OCI-LY7 (cell line): ENCODE measurements around the gene SLC26A3. TPM values are rescaled to one million over a fixed set of nuclear protein-coding genes. Genes with fewer than 3 reads are reported as not detected.

Experiments
- BruUV-seq: library from RNA; stranded (reverse); fragments of 400-500 nt; replicated peaks from 2 replicates; lab custom pipeline; 2021; lab: Mats Ljungman, UMichigan
- CTCF ChIA-PET: fragments of 300-600 bp; sonication (Branson Sonifier 250); formaldehyde crosslinking; loops from one replicate; lab custom pipeline; 2022; ENCODE audit warnings: antibody characterized with exemption; ENCODE audit not compliant: unreplicated experiment; lab: Charles Lee
- POLR2A ChIA-PET: fragments of 300-600 bp; sonication (Branson Sonifier 250); formaldehyde crosslinking; loops from one replicate; lab custom pipeline; 2022; ENCODE audit warnings: antibody characterized with exemption; lab: Charles Lee
- DNase-seq: peaks from one replicate; pipeline ENCODE4 v3.0.0-alpha.2; 2015; ENCODE audit warnings: low spot score
- H2AFZ ChIP-seq: fragments of 200-600 bp; sonication (generic), shearing (Covaris generic); 2 replicates; pipeline ENCODE4 v1.6.1; 2014; ENCODE audit warnings: mild to moderate bottlenecking, antibody characterized with exemption, low read length, moderate library complexity
- H3K27ac ChIP-seq: fragments of 200-600 bp; sonication (generic); 2 replicates; pipeline ENCODE4 v1.5.1; 2014; ENCODE audit warnings: mixed run types, low read depth, mild to moderate bottlenecking, moderate library complexity, low read length, inconsistent platforms; ENCODE audit not compliant: poor library complexity, severe bottlenecking
- H3K36me3 ChIP-seq: fragments of 200-600 bp; sonication (generic); 2 replicates; pipeline ENCODE4 v1.6.1; 2014; ENCODE audit warnings: mild to moderate bottlenecking, antibody characterized with exemption, low read length, moderate library complexity, mixed read lengths; ENCODE audit not compliant: insufficient read depth
- H3K4me1 ChIP-seq: fragments of 200-600 bp; sonication (generic); 2 replicates; pipeline ENCODE4 v1.5.1; 2014; ENCODE audit warnings: mild to moderate bottlenecking, low read length; ENCODE audit not compliant: insufficient read depth, poor library complexity, severe bottlenecking
- H3K4me2 ChIP-seq: fragments of 200-600 bp; sonication (generic); 2 replicates; pipeline ENCODE4 v1.6.1; 2014; ENCODE audit warnings: mild to moderate bottlenecking, low read length
- H3K4me3 ChIP-seq: fragments of 200-600 bp; sonication (generic); 2 replicates; pipeline ENCODE4 v1.5.1; 2014; ENCODE audit warnings: mild to moderate bottlenecking, low read depth, low read length; ENCODE audit not compliant: poor library complexity, severe bottlenecking
- H3K79me2 ChIP-seq: fragments of 200-600 bp; sonication (generic); 2 replicates; pipeline ENCODE4 v1.6.1; 2016; ENCODE audit warnings: low read depth, mild to moderate bottlenecking, low read length, moderate library complexity, mixed read lengths; ENCODE audit not compliant: insufficient read depth
- H3K9me2 ChIP-seq: fragments of 200-600 bp; sonication (generic); 2 replicates; pipeline ENCODE4 v1.6.1; 2016; ENCODE audit warnings: mild to moderate bottlenecking, low read length, mixed read lengths; ENCODE audit not compliant: insufficient read depth
- H3K9me3 ChIP-seq: fragments of 200-600 bp; sonication (generic); 2 replicates; pipeline ENCODE4 v1.6.1; 2014; ENCODE audit warnings: mild to moderate bottlenecking, mixed run types, low read length, mixed read lengths
- H4K20me1 ChIP-seq: fragments of 200-600 bp; sonication (generic); 2 replicates; pipeline ENCODE4 v1.6.1; 2014; ENCODE audit warnings: mild to moderate bottlenecking, antibody characterized with exemption, low read length, moderate library complexity, mixed read lengths; ENCODE audit not compliant: insufficient read depth
- CTCF ChIP-seq: fragments of 200-600 bp; sonication (generic); conservative IDR thresholded peaks from 2 replicates; pipeline ENCODE4 v1.5.1; 2014; ENCODE audit warnings: mild to moderate bottlenecking, antibody characterized with exemption, low read length, moderate library complexity, mixed read lengths
- EZH2phosphoT487 ChIP-seq: fragments of 200-600 bp; sonication (generic); IDR thresholded peaks from 2 replicates; pipeline ENCODE4 v1.6.1; 2018; ENCODE audit warnings: low read depth, borderline replicate concordance, mild to moderate bottlenecking, mixed run types, antibody characterized with exemption, low read length, moderate library complexity, mixed read lengths
- intact Hi-C: fragments of 100-400 bp; cut with micrococcal nuclease; formaldehyde crosslinking; loops from one replicate; pipeline ENCODE4 v1.10.0; 2022; ENCODE audit not compliant: unreplicated experiment
- total RNA-seq, 2 experiments: library from RNA; depleted of rRNA in 1 of 2; stranded (reverse); fragments of >200 nt in 1 of 2; shearing (Covaris generic) in 1 of 2; gene quantifications; 2 replicates each; pipeline ENCODE4 v1.2.3, GENCODE V29; 2014 to 2022

Gene SLC26A3
- total RNA-seq, 2 experiments from 2014 or later = not detected

DNA sequence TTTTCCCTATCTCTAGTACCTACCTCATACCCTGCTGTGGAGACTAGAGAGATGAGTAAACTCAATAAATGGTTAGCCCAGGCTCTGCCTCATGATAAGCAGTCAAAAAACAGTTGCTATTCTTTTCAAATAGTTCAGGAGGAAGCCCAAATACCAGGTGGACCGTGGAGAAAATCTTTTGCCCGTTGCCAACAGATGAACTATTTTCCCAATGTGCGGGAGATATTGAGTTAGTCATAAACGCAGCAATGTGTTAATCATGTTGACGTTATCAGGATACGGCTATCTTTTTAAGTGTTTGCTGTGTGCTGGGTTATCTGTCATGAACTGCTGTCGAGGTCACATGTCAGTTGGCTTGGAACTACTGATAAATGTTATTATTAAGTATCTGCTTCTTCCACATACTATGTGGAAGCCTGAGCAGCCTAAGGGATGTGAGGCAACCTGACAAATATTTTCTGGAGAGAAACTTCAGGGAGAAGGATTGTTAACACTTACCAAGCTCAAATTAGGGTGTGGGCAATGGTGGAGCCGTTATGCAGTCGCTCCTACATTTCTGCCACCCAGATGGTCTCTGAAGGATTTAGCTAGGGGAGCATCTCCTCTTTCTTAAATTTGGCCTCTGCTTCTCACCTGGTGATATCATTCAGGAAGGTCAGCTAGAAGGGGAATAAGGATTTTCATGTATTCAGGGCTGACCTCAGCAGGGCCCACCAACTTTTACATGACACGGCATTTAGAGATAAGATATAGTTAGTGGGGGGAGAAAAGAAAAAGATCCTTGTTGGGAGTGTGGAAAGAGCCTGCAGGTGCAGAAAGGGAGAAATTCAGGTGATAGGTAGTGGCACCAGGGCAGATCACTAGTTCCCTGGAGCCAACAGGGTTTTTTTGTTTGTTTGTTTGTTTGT is 33.5 kb upstream of the SLC26A3 start:
- Histone ChIP-seq H3K4me3 (no peak overlapping the region), H3K27ac (no peak overlapping the region), H3K9me2 (no peaks in the 10 kb centered on the region), H3K4me1 (no peaks in the 10 kb centered on the region), H3K4me2 (no peak overlapping the region), H3K79me2 (no peaks in the 10 kb centered on the region), H2AFZ (no peak overlapping the region), H4K20me1 (no peaks in the 10 kb centered on the region), H3K36me3 (no peaks in the 10 kb centered on the region), H3K9me3 (no peaks in the 10 kb centered on the region)
- BruUV-seq = no TSS peak
- intact Hi-C loops = no loop called here
- POLR2A ChIA-PET = interaction anchor here (0.5 kb wide), 1 partner anchor 313 kb away, joined by 3 read pairs; no protein-coding TSS in a partner anchor
- no peak for DNase-seq
- TF ChIP-seq EZH2phosphoT487 (no peak), CTCF (no peak)
- CTCF ChIA-PET = no interaction called here

GRCh38 chr7:107834401-107834800 is 31.4 kb upstream of the SLC26A3 start:
- intact Hi-C loops = no loop called here
- H3K9me3 ChIP-seq = no peaks in the 10 kb centered on the region
- H2AFZ ChIP-seq = no peak overlapping the region
- H3K4me3 ChIP-seq = no peak overlapping the region
- H3K36me3 ChIP-seq = no peaks in the 10 kb centered on the region
- no peak overlapping the region for H3K27ac ChIP-seq
- H4K20me1 ChIP-seq = no peaks in the 10 kb centered on the region
- ChIA-PET CTCF (no interaction called here), POLR2A (interaction anchor here (0.9 to 1.0 kb wide), 2 partner anchors 8 to 1043 kb away, joined by 3 to 4 read pairs; no protein-coding TSS in a partner anchor)
- no peaks in the 10 kb centered on the region for H3K4me1 ChIP-seq
- H3K79me2 ChIP-seq = no peaks in the 10 kb centered on the region
- no peak for DNase-seq
- no peaks in the 10 kb centered on the region for H3K9me2 ChIP-seq
- no TSS peak for BruUV-seq
- no peak overlapping the region for H3K4me2 ChIP-seq
- no peak for TF ChIP-seq EZH2phosphoT487
- TF ChIP-seq CTCF = no peak

DNA sequence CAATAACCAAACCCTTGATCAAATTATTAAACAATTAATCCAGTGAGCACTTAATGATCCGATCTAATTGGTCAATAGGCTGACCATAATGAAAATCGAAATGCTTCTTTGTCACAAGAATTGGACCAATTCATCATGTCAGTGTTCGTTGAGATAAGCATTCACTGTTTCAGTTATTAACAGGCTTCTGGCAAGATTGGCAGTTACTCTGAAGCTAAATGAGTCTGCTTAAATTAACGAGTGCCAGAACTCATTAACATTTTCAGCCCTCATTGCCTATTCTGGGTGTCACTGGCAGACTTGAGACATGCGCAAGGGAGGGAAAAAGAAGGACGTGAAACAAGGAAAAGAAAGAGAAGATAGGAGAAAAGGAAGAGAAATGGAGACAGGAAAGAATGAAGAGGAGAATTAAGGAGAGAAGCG is 30.7 kb upstream of the SLC26A3 start:
- no peak for DNase-seq
- no peak overlapping the region for H3K27ac ChIP-seq
- H3K9me3 ChIP-seq = no peaks in the 10 kb centered on the region
- H3K4me3 ChIP-seq = no peak overlapping the region
- no peaks in the 10 kb centered on the region for H3K4me1 ChIP-seq
- H3K79me2 ChIP-seq = no peaks in the 10 kb centered on the region
- ChIA-PET CTCF (no interaction called here), POLR2A (no interaction called here)
- H3K4me2 ChIP-seq = no peak overlapping the region
- no peak for TF ChIP-seq EZH2phosphoT487
- no peak for TF ChIP-seq CTCF
- no peaks in the 10 kb centered on the region for H3K9me2 ChIP-seq
- no peaks in the 10 kb centered on the region for H4K20me1 ChIP-seq
- intact Hi-C loops = no loop called here
- H3K36me3 ChIP-seq = no peaks in the 10 kb centered on the region
- no peak overlapping the region for H2AFZ ChIP-seq
- BruUV-seq = no TSS peak
